Measurements from ENCODE around the gene PROKR1.

The PROKR1 gene

DNA sequence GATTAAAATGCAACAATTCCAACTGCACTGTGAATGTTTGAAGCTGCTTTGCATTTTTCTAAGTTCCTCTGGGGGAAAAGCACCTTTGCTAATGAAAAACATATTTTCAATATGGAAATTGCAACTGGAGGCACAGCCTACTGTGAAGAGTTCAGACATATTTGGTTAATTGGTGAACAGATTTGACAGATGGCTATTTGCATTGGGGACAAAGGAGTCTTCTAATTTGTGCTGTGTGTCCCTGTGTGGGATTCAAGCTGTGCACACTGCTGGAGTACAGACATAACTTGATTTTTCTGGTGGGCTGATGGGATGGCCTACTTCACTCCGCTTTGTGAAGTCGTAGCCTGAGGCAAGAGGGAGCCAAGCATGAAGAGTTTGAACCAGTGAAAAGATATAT is 50.6 kb downstream of the PROKR1 start:
- no peak for TF ChIP-seq CTCF (IDR thresholded peaks at IDR 0.05; ENCODE audit: control insufficient read depth, insufficient read depth, low read depth, low read length, missing control alignments)
- DNase-seq (ENCODE audit: low read depth), result no peak

DNA sequence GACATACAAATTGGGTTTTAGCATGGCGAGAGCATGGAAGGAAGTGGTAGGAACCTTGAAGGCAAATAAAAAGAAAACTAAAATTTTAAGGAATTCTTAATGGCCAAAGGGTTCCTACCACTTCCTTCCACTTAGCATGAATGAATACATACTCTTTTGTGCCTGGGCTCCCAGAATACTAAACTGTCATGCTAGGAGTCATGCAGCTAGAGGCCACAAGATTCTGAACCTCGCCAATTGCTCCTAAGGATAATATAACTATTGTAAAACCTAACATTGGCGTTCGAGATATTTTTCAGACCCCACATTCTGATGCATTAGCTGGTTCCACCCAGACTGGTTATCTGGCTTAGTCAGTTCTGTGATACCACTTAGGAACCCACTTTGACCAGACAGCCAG is 52.6 kb downstream of the PROKR1 start:
- no peak for DNase-seq (ENCODE audit: low read depth)
- no peak for TF ChIP-seq CTCF (IDR thresholded peaks at IDR 0.05; ENCODE audit: control insufficient read depth, insufficient read depth, low read depth, low read length, missing control alignments)
- H3K4me3 ChIP-seq (ENCODE audit: control insufficient read depth, low read depth, low read length), result no peak overlapping the region

More for the DNA sequence above, 50.6 kb downstream of the PROKR1 start:
- no peak overlapping the region for H3K4me3 ChIP-seq (ENCODE audit: control insufficient read depth, low read depth, low read length)

- no peak overlapping the region for H3K4me3 ChIP-seq (ENCODE audit: control insufficient read depth, low read depth, low read length)
- no peak for TF ChIP-seq CTCF (IDR thresholded peaks at IDR 0.05; ENCODE audit: control insufficient read depth, insufficient read depth, low read depth, low read length, missing control alignments)
- no peak for DNase-seq (ENCODE audit: low read depth)
These were observed 53.2 kb downstream of the PROKR1 start for GRCh38 chr2:68696554-68696953.

DNA sequence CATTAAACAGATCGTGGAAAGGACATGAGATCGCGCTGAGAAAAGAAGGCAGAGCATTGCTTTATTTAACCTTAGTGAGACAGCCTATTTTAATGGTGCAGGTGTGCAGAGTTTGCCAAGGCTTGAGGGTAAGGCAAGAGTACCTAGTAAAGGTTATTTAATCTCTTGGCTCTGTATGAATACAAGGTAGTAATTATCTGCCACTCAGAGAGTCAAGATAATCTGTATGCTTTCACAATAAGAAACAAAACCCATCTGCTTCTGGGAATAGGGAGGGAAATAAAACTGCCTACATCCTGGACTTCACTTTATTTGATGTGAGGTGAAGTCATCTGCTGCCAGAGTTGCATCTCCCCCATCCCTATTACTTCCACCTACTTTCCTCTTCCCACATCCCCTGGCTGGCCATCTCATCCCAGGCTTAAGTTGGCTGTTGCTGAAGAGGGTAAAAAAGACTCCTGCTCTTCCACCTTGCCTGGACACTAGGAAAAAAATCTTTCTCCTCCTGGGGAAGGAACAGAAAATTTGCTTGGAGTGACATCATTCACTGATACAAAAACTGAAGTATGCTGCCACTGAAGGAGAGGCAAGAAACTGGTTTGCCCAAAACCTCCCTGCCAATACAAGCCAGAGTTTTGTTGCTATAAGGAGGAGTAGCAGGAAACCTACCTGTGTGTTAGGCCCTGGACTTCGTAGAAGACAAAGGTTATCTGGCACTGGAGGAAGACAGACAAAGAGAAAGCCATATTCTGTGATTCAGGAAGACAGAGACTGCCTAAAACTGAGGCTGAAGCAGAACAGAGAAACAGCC is 55.4 kb downstream of the PROKR1 start:
- TF ChIP-seq CTCF (IDR thresholded peaks at IDR 0.05; ENCODE audit: control insufficient read depth, insufficient read depth, low read depth, low read length, missing control alignments), result no peak
- DNase-seq (ENCODE audit: low read depth), result no peak
- no peak overlapping the region for H3K4me3 ChIP-seq (ENCODE audit: control insufficient read depth, low read depth, low read length)

DNA sequence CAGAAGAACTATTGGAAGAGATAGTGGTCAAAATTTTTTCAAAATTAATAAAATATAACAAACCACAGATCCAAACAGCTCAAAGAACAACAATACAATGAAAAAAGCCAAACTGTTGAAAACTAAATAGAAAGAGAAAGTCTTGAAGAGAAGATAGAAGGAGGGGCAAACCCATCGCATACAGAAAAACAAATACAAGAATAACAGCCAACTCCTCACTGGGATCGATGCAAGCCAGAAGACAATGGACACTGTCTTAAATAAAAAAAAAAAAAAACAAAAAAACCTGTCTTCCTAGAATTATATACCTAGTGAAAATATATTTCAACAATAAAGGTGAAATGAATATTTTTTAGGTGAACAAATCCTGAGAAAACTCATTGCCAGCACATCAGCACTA is 57.2 kb downstream of the PROKR1 start:
- no peak for DNase-seq (ENCODE audit: low read depth)
- no peak overlapping the region for H3K4me3 ChIP-seq (ENCODE audit: control insufficient read depth, low read depth, low read length)
- no peak for TF ChIP-seq CTCF (IDR thresholded peaks at IDR 0.05; ENCODE audit: control insufficient read depth, insufficient read depth, low read depth, low read length, missing control alignments)

GRCh38 chr2:68706637-68707036 is 63.3 kb downstream of the PROKR1 start:
- H3K4me3 ChIP-seq (ENCODE audit: control insufficient read depth, low read depth, low read length), result no peak overlapping the region
- TF ChIP-seq CTCF (IDR thresholded peaks at IDR 0.05; ENCODE audit: control insufficient read depth, insufficient read depth, low read depth, low read length, missing control alignments), result no peak

More at GRCh38 chr2:68706637-68707036, 63.3 kb downstream of the PROKR1 start:
- DNase-seq (ENCODE audit: low read depth), result no peak
